Keratinocyte (primary cell): ENCODE results near the gene ITGB1BP1. TPM values are rescaled to one million over a fixed set of nuclear protein-coding genes. Genes with fewer than 3 reads are reported as not detected.
"Not testable (repeated sequence)": the region's sequence is repeated elsewhere in the genome, so short reads cannot be mapped to it uniquely, and the experiment has no call there.

Experiments
- DNase-seq: peaks from one replicate; pipeline ENCODE4 v3.0.0-alpha.2; 2011; ENCODE audit warnings: low read depth, missing footprints, low spot score
- FAIRE-seq: peaks from 2 replicates; lab custom pipeline; 2011; peaks lifted over from hg19 to GRCh38; lab: Jason Lieb, UNC
- H2AFZ ChIP-seq: 2 replicates; pipeline ENCODE4 v1.6.0; 2012; ENCODE audit warnings: low read length, control low read depth, inconsistent platforms; ENCODE audit not compliant: control insufficient read depth
- H3K27ac ChIP-seq: 2 replicates; pipeline ENCODE4 v1.5.1; 2011; ENCODE audit warnings: low read length; ENCODE audit not compliant: control insufficient read depth, insufficient read depth
- H3K27me3 ChIP-seq: 3 replicates; pipeline ENCODE4 v1.6.0; 2011; ENCODE audit warnings: low read length; ENCODE audit not compliant: control insufficient read depth, insufficient read depth; ENCODE audit errors: extremely low read depth
- H3K36me3 ChIP-seq, 2 experiments: 2 replicates in 1 of 2; 3 replicates in 1 of 2; pipeline ENCODE4 v1.5.1; 2011; ENCODE audit warnings: low read length in 2 of 2, mild to moderate bottlenecking in 1 of 2; ENCODE audit not compliant: control insufficient read depth in 2 of 2, insufficient read depth in 2 of 2; ENCODE audit errors: extremely low read depth in 1 of 2
- H3K4me1 ChIP-seq: 3 replicates; pipeline ENCODE4 v1.5.1; 2011; ENCODE audit warnings: low read length; ENCODE audit not compliant: control insufficient read depth, insufficient read depth; ENCODE audit errors: extremely low read depth
- H3K4me2 ChIP-seq: 3 replicates; pipeline ENCODE4 v1.6.0; 2011; ENCODE audit warnings: low read depth, low read length; ENCODE audit not compliant: control insufficient read depth, insufficient read depth; ENCODE audit errors: extremely low read depth
- H3K4me3 ChIP-seq, 3 experiments: fragments of 200-600 bp in 1 of 3; sonication (generic) in 1 of 3; 2 replicates in 2 of 3; 3 replicates in 1 of 3; pipeline ENCODE4 v1.5.1; 2011 to 2016; ENCODE audit warnings: low read length in 3 of 3, mild to moderate bottlenecking in 3 of 3, control low read depth in 2 of 3, inconsistent platforms in 1 of 3, low read depth in 1 of 3, mixed read lengths in 1 of 3, mixed run types in 1 of 3, moderate library complexity in 1 of 3; ENCODE audit not compliant: control insufficient read depth in 2 of 3, insufficient read depth in 2 of 3; ENCODE audit errors: extremely low read depth in 1 of 3
- H3K79me2 ChIP-seq: 2 replicates; pipeline ENCODE4 v1.6.0; 2012; ENCODE audit warnings: low read length; ENCODE audit not compliant: control insufficient read depth, insufficient read depth
- H3K9ac ChIP-seq: 3 replicates; pipeline ENCODE4 v1.6.0; 2011; ENCODE audit warnings: low read length; ENCODE audit not compliant: control insufficient read depth, insufficient read depth; ENCODE audit errors: extremely low read depth
- H3K9me1 ChIP-seq: 3 replicates; pipeline ENCODE4 v1.6.0; 2011; ENCODE audit warnings: low read length; ENCODE audit not compliant: control insufficient read depth, insufficient read depth; ENCODE audit errors: extremely low read depth
- H3K9me3 ChIP-seq: 2 replicates; pipeline ENCODE4 v1.5.1; 2012; ENCODE audit warnings: low read depth, low read length; ENCODE audit not compliant: control insufficient read depth
- H4K20me1 ChIP-seq: 3 replicates; pipeline ENCODE4 v1.6.0; 2011; ENCODE audit warnings: low read length; ENCODE audit not compliant: control insufficient read depth, insufficient read depth; ENCODE audit errors: extremely low read depth
- CTCF ChIP-seq, 3 experiments: IDR thresholded peaks in 1 of 3; conservative IDR thresholded peaks in 1 of 3; optimal IDR thresholded peaks in 1 of 3; 2 replicates in 2 of 3; 3 replicates in 1 of 3; pipeline versions ENCODE3 to v1.5.1; 2011; ENCODE audit warnings: low read length in 3 of 3, mild to moderate bottlenecking in 3 of 3, moderate library complexity in 2 of 3, control low read depth in 1 of 3, inconsistent platforms in 1 of 3; ENCODE audit not compliant: insufficient read depth in 2 of 3; ENCODE audit errors: extremely low read depth in 1 of 3
- EZH2 ChIP-seq: IDR thresholded peaks from one replicate; pipeline ENCODE4 v1.6.1; 2012; ENCODE audit warnings: inconsistent platforms, mild to moderate bottlenecking, low read length, moderate library complexity
- dilution Hi-C: fragments of 300-500 bp; cut with MboI; formaldehyde crosslinking; loops from one replicate; pipeline ENCODE4 v1.7.0; 2020; ENCODE audit warnings: low sequenced_read_pairs; ENCODE audit not compliant: extremely low pct_ligation_motif_present
- polyA plus RNA-seq, 5 experiments: library from polyadenylated mRNA; depleted of rRNA in 3 of 5; stranded (reverse) in 3 of 5; stranded (forward) in 1 of 5; unstranded in 1 of 5; fragments of >200 nt; gene quantifications; 1 replicate in 1 of 5; 2 replicates in 3 of 5; 3 replicates in 1 of 5; pipeline versions ENCODE4 v1.2.1 to v1.2.3, GENCODE V29; 2011 to 2012; ENCODE audit warnings: missing spikeins in 2 of 5, low read depth in 1 of 5, low replicate concordance in 1 of 5

Gene ITGB1BP1
- polyA plus RNA-seq, 1 donor (not counting 4 experiments of a cell fraction or from before 2014, with no cell fraction given), result 169 TPM

- H4K20me1 ChIP-seq, result no peaks in the 10 kb centered on the region
- H3K27ac ChIP-seq, result no peak overlapping the region
- no peaks in the 10 kb centered on the region for H3K9me1 ChIP-seq
- no peak overlapping the region for H2AFZ ChIP-seq
- no peak overlapping the region for H3K4me3 ChIP-seq
- H3K4me2 ChIP-seq, result no peak overlapping the region
- no peaks in the 10 kb centered on the region for H3K9me3 ChIP-seq
- dilution Hi-C loops, result no loop called here
- no peak overlapping the region for H3K9ac ChIP-seq
- no peaks in the 10 kb centered on the region for H3K79me2 ChIP-seq
- DNase-seq, result no peak
- H3K36me3 ChIP-seq, result peaks cover 30 to 31% of the 10 kb centered on the region in 2 experiments
- TF ChIP-seq CTCF (optimal IDR thresholded peaks at IDR 0.05 in 1 of 3, IDR thresholded peaks at IDR 0.05 in 1 of 3, conservative IDR thresholded peaks at IDR 0.05 in 1 of 3; ENCODE audit: extremely low read depth in 1 of 3, insufficient read depth in 2 of 3, low read length in 3 of 3) (no peak), EZH2 (no peak)
- H3K4me1 ChIP-seq, result no peaks in the 10 kb centered on the region
- FAIRE-seq, result no peak
- no peaks in the 10 kb centered on the region for H3K27me3 ChIP-seq
Observed at GRCh38 chr2:9400268-9401058, 22.9 kb downstream of the ITGB1BP1 start.

GRCh38 chr2:9398881-9399780, 24.2 kb downstream of the ITGB1BP1 start:
- Histone ChIP-seq H3K27me3 (no peaks in the 10 kb centered on the region), H3K36me3 (peaks cover 32 to 36% of the 10 kb centered on the region in 2 experiments), H4K20me1 (peaks cover 3% of the 10 kb centered on the region), H3K9ac (no peak overlapping the region), H3K4me1 (no peaks in the 10 kb centered on the region), H3K27ac (no peak overlapping the region), H3K9me3 (no peaks in the 10 kb centered on the region), H2AFZ (no peak overlapping the region), H3K4me2 (no peak overlapping the region), H3K9me1 (no peaks in the 10 kb centered on the region), H3K4me3 (no peak overlapping the region), H3K79me2 (no peaks in the 10 kb centered on the region)
- no peak for TF ChIP-seq EZH2
- TF ChIP-seq CTCF (optimal IDR thresholded peaks at IDR 0.05 in 1 of 3, IDR thresholded peaks at IDR 0.05 in 1 of 3, conservative IDR thresholded peaks at IDR 0.05 in 1 of 3; ENCODE audit: extremely low read depth in 1 of 3, insufficient read depth in 2 of 3, low read length in 3 of 3), result no peak
- no peak for FAIRE-seq
- DNase-seq, result no peak
- dilution Hi-C loops, result no loop called here

- H3K4me2 ChIP-seq, FAIRE-seq, DNase-seq, H3K4me3 ChIP-seq, H3K79me2 ChIP-seq, H3K9me3 ChIP-seq, H3K27me3 ChIP-seq, H3K4me1 ChIP-seq, dilution Hi-C loops, H3K9me1 ChIP-seq, H2AFZ ChIP-seq, H3K9ac ChIP-seq, H3K27ac ChIP-seq, H4K20me1 ChIP-seq: not testable (repeated sequence)
- peaks cover 31 to 38% of the 10 kb centered on the region in 2 experiments for H3K36me3 ChIP-seq
Observed at GRCh38 chr2:9398251-9398650, 25.1 kb downstream of the ITGB1BP1 start.
